ENCODE data around the gene HYLS1.
A peak's percentile ranks its signal among the peaks of the same experiment; 100 is the strongest.
"Not testable (repeated sequence)": the region's sequence is repeated elsewhere in the genome, so short reads cannot be mapped to it uniquely, and the experiment has no call there.

Gene HYLS1

GRCh38 chr11:125903711-125904659 lies 16.5 kb downstream of the HYLS1 start, which contains the start of gene DDX25:
TSS of gene DDX25 (plus strand) at chr11:125904508. CDS start at chr11:125904518, 10 bp downstream.
- no peak for TF ChIP-seq CSDC2 (CRISPR knock-in tag; IDR thresholded peaks at IDR 0.05)
- TF ChIP-seq, protein P1, sequence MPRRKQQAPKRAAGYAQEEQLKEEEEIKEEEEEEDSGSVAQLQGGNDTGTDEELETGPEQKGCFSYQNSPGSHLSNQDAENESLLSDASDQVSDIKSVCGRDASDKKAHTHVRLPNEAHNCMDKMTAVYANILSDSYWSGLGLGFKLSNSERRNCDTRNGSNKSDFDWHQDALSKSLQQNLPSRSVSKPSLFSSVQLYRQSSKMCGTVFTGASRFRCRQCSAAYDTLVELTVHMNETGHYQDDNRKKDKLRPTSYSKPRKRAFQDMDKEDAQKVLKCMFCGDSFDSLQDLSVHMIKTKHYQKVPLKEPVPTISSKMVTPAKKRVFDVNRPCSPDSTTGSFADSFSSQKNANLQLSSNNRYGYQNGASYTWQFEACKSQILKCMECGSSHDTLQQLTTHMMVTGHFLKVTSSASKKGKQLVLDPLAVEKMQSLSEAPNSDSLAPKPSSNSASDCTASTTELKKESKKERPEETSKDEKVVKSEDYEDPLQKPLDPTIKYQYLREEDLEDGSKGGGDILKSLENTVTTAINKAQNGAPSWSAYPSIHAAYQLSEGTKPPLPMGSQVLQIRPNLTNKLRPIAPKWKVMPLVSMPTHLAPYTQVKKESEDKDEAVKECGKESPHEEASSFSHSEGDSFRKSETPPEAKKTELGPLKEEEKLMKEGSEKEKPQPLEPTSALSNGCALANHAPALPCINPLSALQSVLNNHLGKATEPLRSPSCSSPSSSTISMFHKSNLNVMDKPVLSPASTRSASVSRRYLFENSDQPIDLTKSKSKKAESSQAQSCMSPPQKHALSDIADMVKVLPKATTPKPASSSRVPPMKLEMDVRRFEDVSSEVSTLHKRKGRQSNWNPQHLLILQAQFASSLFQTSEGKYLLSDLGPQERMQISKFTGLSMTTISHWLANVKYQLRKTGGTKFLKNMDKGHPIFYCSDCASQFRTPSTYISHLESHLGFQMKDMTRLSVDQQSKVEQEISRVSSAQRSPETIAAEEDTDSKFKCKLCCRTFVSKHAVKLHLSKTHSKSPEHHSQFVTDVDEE (CRISPR knock-in tag; IDR thresholded peaks at IDR 0.05), result 0 out of 2 replicates have a peak, but pooled peaks have one; percentile 28
- ATAC-seq, result peak; percentile 32

DNA sequence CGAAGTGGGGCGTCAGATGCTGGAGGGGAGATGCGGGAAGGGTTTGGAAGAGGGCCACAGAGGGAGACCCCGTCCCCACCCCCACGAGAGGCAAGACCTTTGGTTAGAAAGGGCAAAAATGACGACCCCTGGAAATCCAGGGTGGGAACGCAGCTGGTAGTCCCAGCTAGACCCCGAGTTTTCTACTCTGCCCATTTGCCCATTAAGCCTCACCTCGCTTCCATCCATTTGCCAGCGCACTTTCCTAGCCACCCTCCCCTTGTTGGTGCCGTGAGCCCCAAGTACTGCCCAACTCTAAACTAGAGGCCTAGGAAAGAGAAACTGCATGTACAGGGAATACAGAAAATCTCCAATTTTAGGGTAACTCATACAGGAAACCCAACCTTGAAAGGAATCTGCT lies 17.2 kb downstream of the HYLS1 start:
- no peak for ATAC-seq

DNA sequence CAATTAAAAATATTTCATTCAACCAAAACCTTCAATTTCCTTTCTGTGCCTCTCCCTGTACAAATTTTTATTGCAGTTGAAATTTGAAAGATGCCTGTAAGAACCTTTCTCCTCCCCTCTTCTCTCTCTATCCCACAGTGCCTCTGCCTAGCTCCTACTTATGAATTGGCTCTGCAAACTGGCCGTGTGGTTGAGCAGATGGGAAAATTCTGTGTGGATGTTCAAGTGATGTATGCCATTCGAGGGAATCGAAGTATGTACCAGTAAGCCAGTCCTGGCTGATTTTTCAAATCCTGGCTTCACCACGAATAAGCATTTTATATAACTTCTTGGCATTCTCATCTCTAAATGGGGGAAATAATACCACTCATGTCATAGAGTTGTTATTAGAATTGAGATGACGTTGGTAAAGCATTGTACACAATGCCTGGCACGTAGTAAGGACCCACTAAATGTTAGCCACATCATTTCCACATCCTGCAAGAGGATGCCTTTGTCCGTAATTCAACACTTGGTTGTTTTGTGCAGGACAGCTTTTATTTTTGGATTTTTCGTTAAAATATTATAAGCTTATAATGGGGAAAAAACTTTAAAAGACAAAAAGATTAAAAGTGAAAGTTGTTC lies 22.9 kb downstream of the HYLS1 start:
- no peak for ATAC-seq
- TF ChIP-seq RARB (CRISPR knock-in tag; IDR thresholded peaks at IDR 0.05), result no peak
- no peak for TF ChIP-seq ZNF8 (CRISPR knock-in tag; IDR thresholded peaks at IDR 0.05)
- no peak for TF ChIP-seq CREB5 (CRISPR knock-in tag; IDR thresholded peaks at IDR 0.05; ENCODE audit: low read depth)
- TF ChIP-seq ZFP30 (CRISPR knock-in tag; IDR thresholded peaks at IDR 0.05), result no peak
- no peak for TF ChIP-seq SNAI2 (CRISPR knock-in tag; IDR thresholded peaks at IDR 0.05)
- no peak for TF ChIP-seq OSR1 (CRISPR knock-in tag; IDR thresholded peaks at IDR 0.05)
- no peak for TF ChIP-seq ZFP3 (CRISPR knock-in tag; IDR thresholded peaks at IDR 0.05)
- TF ChIP-seq ISL1 (CRISPR knock-in tag; IDR thresholded peaks at IDR 0.05), result no peak
- no peak for TF ChIP-seq BACH2 (CRISPR knock-in tag; IDR thresholded peaks at IDR 0.05; ENCODE audit: borderline replicate concordance)
- no peak for TF ChIP-seq ZNF565 (CRISPR knock-in tag; conservative IDR thresholded peaks at IDR 0.05; ENCODE audit: low read depth)
- no peak for TF ChIP-seq ESRRG (CRISPR knock-in tag; IDR thresholded peaks at IDR 0.05)
- TF ChIP-seq TCF4 (CRISPR knock-in tag; IDR thresholded peaks at IDR 0.05; ENCODE audit: borderline replicate concordance), result no peak
- no peak for TF ChIP-seq ARNTL (CRISPR knock-in tag; IDR thresholded peaks at IDR 0.05; ENCODE audit: borderline replicate concordance, low read depth)
- TF ChIP-seq CSDC2 (CRISPR knock-in tag; IDR thresholded peaks at IDR 0.05), result no peak
- TF ChIP-seq PPARA (CRISPR knock-in tag; IDR thresholded peaks at IDR 0.05; ENCODE audit: borderline replicate concordance), result no peak
- no peak for TF ChIP-seq GLIS3 (CRISPR knock-in tag; IDR thresholded peaks at IDR 0.05)
- TF ChIP-seq, protein P1 (CRISPR knock-in tag; IDR thresholded peaks at IDR 0.05), result no peak
- TF ChIP-seq, protein P2, sequence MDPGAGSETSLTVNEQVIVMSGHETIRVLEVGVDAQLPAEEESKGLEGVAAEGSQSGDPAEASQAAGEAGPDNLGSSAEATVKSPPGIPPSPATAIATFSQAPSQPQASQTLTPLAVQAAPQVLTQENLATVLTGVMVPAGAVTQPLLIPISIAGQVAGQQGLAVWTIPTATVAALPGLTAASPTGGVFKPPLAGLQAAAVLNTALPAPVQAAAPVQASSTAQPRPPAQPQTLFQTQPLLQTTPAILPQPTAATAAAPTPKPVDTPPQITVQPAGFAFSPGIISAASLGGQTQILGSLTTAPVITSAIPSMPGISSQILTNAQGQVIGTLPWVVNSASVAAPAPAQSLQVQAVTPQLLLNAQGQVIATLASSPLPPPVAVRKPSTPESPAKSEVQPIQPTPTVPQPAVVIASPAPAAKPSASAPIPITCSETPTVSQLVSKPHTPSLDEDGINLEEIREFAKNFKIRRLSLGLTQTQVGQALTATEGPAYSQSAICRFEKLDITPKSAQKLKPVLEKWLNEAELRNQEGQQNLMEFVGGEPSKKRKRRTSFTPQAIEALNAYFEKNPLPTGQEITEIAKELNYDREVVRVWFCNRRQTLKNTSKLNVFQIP (CRISPR knock-in tag; IDR thresholded peaks at IDR 0.05; ENCODE audit: borderline replicate concordance, low read depth), result no peak
- no peak for TF ChIP-seq ZC3H10 (CRISPR knock-in tag; IDR thresholded peaks at IDR 0.05)
- TF ChIP-seq, protein P3, sequence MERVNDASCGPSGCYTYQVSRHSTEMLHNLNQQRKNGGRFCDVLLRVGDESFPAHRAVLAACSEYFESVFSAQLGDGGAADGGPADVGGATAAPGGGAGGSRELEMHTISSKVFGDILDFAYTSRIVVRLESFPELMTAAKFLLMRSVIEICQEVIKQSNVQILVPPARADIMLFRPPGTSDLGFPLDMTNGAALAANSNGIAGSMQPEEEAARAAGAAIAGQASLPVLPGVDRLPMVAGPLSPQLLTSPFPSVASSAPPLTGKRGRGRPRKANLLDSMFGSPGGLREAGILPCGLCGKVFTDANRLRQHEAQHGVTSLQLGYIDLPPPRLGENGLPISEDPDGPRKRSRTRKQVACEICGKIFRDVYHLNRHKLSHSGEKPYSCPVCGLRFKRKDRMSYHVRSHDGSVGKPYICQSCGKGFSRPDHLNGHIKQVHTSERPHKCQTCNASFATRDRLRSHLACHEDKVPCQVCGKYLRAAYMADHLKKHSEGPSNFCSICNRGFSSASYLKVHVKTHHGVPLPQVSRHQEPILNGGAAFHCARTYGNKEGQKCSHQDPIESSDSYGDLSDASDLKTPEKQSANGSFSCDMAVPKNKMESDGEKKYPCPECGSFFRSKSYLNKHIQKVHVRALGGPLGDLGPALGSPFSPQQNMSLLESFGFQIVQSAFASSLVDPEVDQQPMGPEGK (CRISPR knock-in tag; IDR thresholded peaks at IDR 0.05; ENCODE audit: borderline replicate concordance), result no peak

More for the DNA sequence above, 17.2 kb downstream of the HYLS1 start:
- TF ChIP-seq, protein P3 (CRISPR knock-in tag; IDR thresholded peaks at IDR 0.05; ENCODE audit: borderline replicate concordance), result no peak
- TF ChIP-seq SNAI2 (CRISPR knock-in tag; IDR thresholded peaks at IDR 0.05), result no peak

GRCh38 chr11:125914601-125915000 lies 27.1 kb downstream of the HYLS1 start:
- not testable (repeated sequence) for ATAC-seq

Measured in SK-N-SH treated with all-trans-retinoic acid at 6 μM for 48 hours (cell line).